GM19239 (cell line): ENCODE data around the gene KRTAP10-11.
"Not testable (repeated sequence)": the region's sequence is repeated elsewhere in the genome, so short reads cannot be mapped to it uniquely, and the experiment has no call there.

Source experiments
- DNase-seq: peaks from one replicate; pipeline ENCODE4 v3.0.0; 2011; ENCODE audit warnings: low spot score; ENCODE audit not compliant: insufficient read length
- FAIRE-seq: peaks from 2 replicates; lab custom pipeline; 2011; peaks lifted over from hg19 to GRCh38; lab: Jason Lieb, UNC

The KRTAP10-11 gene

GRCh38 chr21:44686843-44687561 lies 40.8 kb downstream of the KRTAP10-11 start:
- DNase-seq (no peak), FAIRE-seq (no peak)

DNA sequence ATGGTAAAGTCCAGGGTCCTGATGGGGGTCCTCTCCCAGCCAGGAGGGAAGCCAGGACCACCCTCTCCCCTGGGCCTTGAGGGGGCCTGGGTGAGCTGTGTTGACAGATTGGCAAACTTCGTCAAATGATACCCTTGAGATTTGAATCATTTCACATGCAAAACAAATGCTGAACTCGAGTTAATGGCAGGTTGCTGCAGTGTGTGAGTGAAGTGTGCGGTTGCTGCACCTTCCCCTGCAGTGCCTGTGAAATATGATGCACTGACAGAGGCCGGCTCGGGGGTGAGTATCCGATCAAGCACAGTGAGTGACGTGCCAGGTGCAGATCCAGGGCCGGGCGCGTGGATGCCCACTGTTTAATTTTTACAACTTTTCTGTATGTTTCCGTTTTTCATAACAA lies 41.5 kb downstream of the KRTAP10-11 start:
- DNase-seq = no peak
- no peak for FAIRE-seq

DNA sequence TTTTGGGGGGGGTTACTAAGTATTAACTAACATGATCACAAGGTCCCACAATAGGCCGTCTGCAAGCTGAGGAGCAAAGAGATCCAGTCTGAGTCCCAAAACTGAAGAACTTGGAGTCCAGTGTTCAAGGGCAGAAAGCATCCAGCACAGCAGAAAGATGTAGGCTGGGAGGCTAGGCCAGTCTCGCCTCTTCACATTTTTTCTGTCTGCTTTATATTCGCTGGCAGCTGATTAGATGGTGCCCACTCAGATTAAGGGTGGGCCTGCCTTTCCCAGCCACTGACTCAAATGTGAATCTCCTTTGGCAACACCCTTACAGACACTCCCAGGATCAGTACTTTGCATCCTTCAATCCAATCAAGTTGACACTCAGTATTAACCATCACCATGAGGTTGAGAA lies 43.5 kb downstream of the KRTAP10-11 start:
- FAIRE-seq = not testable (repeated sequence)

GRCh38 chr21:44691686-44692085 lies 45.5 kb downstream of the KRTAP10-11 start:
- FAIRE-seq = no peak
- no peak for DNase-seq

More for the DNA sequence above, 43.5 kb downstream of the KRTAP10-11 start:
- not testable (repeated sequence) for DNase-seq

DNA sequence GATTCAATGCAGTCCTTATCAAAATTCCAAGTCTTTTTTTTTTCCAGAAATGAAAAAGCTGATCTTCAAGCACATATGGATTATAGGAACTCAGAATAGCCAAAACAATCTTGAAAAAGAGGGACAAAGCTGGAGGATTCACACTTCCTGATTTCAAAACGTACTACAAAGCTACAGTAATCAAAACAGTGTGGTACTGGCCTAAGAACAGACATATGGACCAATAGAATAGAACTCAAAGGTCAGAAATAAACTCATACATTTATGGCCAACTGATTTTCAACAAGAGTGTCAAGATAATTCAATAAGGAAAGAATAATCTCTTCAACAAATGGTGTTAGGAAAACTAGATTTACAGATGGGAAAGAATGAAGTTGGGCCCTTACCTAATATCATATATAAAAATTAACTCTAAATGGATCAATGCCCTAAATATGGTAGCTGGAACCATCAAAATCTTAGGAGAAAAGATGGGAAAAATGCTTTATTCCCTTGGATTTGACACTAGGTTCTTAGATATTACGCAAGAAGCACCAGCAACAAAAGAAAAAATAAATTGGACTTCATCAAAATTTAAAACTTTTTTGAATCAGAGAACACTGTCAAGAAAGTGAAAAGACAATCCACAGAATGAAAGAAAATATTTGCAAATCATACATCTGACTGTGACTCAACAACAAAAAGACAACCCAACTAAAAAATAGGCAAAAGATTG lies 46.7 kb downstream of the KRTAP10-11 start:
- no peak for FAIRE-seq
- DNase-seq = no peak

- FAIRE-seq = no peak
Observed at GRCh38 chr21:44694776-44695175, 48.6 kb downstream of the KRTAP10-11 start.

GRCh38 chr21:44695184-44695583 lies 49.0 kb downstream of the KRTAP10-11 start:
- DNase-seq (no peak), FAIRE-seq (no peak)

More at GRCh38 chr21:44694776-44695175, 48.6 kb downstream of the KRTAP10-11 start:
- DNase-seq = no peak

GRCh38 chr21:44695641-44696040 lies 49.4 kb downstream of the KRTAP10-11 start:
- FAIRE-seq (no peak), DNase-seq (no peak)

DNA sequence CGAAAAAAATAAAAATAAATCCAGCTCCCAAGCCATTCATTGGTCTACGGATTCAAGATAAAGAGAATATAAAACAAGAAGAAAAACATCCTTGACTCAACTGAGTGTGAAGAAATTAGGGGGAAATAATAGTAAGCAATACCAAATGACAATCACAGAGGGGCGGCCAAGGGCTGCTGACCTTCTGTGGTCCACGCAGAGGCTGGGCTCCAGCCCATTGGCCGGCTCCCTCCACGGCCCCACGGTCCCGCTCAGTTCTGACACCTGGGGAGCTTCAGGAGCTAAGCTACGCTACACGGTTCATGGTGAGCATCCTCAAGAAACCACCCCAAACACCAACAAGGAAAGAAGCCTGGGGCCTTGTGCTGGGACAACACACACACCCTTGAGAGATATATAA lies 50.4 kb downstream of the KRTAP10-11 start:
- DNase-seq = no peak
- no peak for FAIRE-seq
